ENCODE results near the gene IGF1R.
A peak's percentile ranks its signal among the peaks of the same experiment; 100 is the strongest.

Gene IGF1R

GRCh38 chr15:98858610-98859023, 210.3 kb downstream of the IGF1R start:
- TF ChIP-seq CTCF (IDR thresholded peaks at IDR 0.05; ENCODE audit: control extremely low read depth, extremely low read depth, low read depth, missing control alignments): no peak
- ChIA-PET CTCF (interaction anchor here (0.8 to 2.0 kb wide), 5 partner anchors 8 to 199 kb away, joined by 3 to 6 read pairs (median 3); no protein-coding TSS in a partner anchor), POLR2A (no interaction called here)
- DNase-seq (ENCODE audit: extremely low spot score): no peak

- ChIA-PET POLR2A (no interaction called here), CTCF (interaction anchor here (0.8 to 2.0 kb wide), 4 partner anchors 16 to 200 kb away, joined by 3 to 6 read pairs (median 4); no protein-coding TSS in a partner anchor)
- DNase-seq (ENCODE audit: extremely low spot score): no peak
- TF ChIP-seq CTCF (IDR thresholded peaks at IDR 0.05; ENCODE audit: control extremely low read depth, extremely low read depth, low read depth, missing control alignments): no peak
Measured at GRCh38 chr15:98859149-98859548, 210.8 kb downstream of the IGF1R start.

GRCh38 chr15:98860281-98861041, 212.1 kb downstream of the IGF1R start:
- TF ChIP-seq CTCF (IDR thresholded peaks at IDR 0.05; ENCODE audit: control extremely low read depth, extremely low read depth, low read depth, missing control alignments): no peak
- POLR2A ChIA-PET: no interaction called here
- CTCF ChIA-PET: no interaction called here
- DNase-seq (ENCODE audit: extremely low spot score): no peak

- no peak for TF ChIP-seq CTCF (IDR thresholded peaks at IDR 0.05; ENCODE audit: control extremely low read depth, extremely low read depth, low read depth, missing control alignments)
- no peak for DNase-seq (ENCODE audit: extremely low spot score)
- ChIA-PET POLR2A (no interaction called here), CTCF (interaction anchor here (1.1 to 1.3 kb wide), 2 partner anchors 21 to 216 kb away, joined by 3 to 4 read pairs; no protein-coding TSS in a partner anchor)
Measured at GRCh38 chr15:98861188-98861587, 212.8 kb downstream of the IGF1R start.

GRCh38 chr15:98863983-98864382, 215.6 kb downstream of the IGF1R start:
- CTCF ChIA-PET: interaction anchor here (1.1 to 1.6 kb wide), 3 partner anchors 13 to 213 kb away, joined by 3 read pairs; no protein-coding TSS in a partner anchor
- DNase-seq (ENCODE audit: extremely low spot score): no peak
- no peak for TF ChIP-seq CTCF (IDR thresholded peaks at IDR 0.05; ENCODE audit: control extremely low read depth, extremely low read depth, low read depth, missing control alignments)
- POLR2A ChIA-PET: no interaction called here

GRCh38 chr15:98865397-98866339, 217.3 kb downstream of the IGF1R start:
- TF ChIP-seq CTCF (IDR thresholded peaks at IDR 0.05; ENCODE audit: control extremely low read depth, extremely low read depth, low read depth, missing control alignments): no peak
- ChIA-PET POLR2A (no interaction called here), CTCF (interaction anchor here (1.0 kb wide), 1 partner anchor 16 kb away, joined by 3 read pairs; no protein-coding TSS in a partner anchor)
- peak; percentile 44 for DNase-seq (ENCODE audit: extremely low spot score)

Data from GM10248 (cell line).